ENCODE results near the gene CHCHD5.
A peak's percentile ranks its signal among the peaks of the same experiment; 100 is the strongest.

Gene CHCHD5

DNA sequence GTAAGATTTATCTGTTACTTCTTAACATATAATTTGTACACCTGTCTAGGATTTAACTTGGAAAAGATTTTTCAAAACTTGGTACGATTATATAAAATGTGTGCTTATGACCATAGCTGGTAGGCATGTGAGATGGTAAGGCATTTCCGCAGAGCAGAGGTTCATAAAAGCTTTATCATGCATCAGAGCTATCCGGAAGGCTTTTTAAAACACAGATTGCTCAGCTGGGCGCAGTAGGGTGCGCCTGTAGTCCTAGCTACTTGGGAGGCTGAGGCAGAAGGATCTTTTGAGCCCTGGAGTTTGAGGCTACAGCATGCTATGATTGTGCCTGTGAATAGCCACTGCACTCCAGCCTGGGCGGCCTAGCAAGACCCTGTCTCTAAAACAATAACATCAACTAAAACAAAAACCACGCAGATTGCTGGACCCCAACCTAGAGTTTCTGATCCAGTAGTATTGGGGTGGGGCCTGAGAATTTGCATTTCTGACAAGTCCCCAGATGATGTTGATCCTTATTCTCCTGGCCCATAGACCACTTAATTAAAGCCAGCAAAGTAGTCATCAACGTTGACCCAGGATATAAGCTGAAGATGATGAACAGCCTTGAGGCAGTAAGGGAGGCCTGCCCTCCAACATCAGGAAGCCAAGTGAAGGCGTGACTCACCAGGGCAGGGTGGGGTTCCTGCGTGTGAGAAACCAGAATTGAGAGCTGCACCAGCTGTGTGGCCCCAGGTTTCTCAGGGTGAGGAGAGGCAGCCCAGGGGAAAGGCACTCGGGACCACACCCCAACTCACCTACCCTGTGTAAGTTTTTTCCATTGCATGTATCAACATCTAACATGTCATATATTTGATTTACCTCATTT lies 39.7 kb downstream of the CHCHD5 start:
- H3K27ac Mint-ChIP-seq: peak overlapping the region; percentile 89
- H3K4me3 Mint-ChIP-seq: peak overlapping the region; percentile 49
- H3K4me1 Mint-ChIP-seq (ENCODE audit: low read depth): peaks cover 59% of the 10 kb centered on the region
- no peaks in the 10 kb centered on the region for H3K27me3 Mint-ChIP-seq (ENCODE audit: low read depth)
- H3K36me3 Mint-ChIP-seq (ENCODE audit: low read depth): no peaks in the 10 kb centered on the region
- no peaks in the 10 kb centered on the region for H3K9me3 Mint-ChIP-seq
- peak; percentile 74 for DNase-seq (ENCODE audit: low spot score)

DNA sequence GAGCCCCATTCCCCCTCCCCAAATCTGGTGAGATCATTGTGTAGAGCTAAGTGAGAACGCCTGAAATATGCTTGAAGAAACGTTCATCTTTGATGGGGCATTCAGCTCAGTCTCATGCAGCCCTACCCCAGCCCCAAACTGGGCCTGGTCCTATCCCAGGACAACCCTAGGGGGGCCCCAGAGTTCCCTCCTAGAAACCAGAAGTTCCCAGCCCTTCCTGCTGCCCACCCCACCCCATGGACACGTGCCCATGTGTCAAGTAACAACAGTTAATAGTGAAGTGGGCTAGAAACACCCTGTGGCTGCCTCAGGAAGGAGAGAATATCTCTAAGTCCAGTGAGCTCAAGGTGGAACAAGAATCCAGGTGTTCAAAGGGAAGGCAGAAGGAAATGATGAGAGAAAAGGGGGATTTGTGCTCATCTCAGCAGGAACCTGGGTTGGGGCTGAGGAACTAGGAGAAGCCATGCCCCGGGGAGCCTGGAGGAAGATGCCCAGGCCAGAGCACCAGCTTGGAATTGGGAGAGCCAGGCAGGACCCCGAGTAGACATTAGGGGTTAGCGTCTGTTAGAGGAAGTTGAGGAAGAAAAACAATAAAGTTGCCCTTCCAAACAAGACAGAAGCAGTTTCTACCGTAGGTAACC lies 41.2 kb downstream of the CHCHD5 start:
- Mint-ChIP-seq H3K4me1 (ENCODE audit: low read depth) (peaks cover 73% of the 10 kb centered on the region), H3K36me3 (ENCODE audit: low read depth) (no peaks in the 10 kb centered on the region), H3K27me3 (ENCODE audit: low read depth) (no peaks in the 10 kb centered on the region), H3K9me3 (no peaks in the 10 kb centered on the region), H3K4me3 (no peak overlapping the region), H3K27ac (peak overlapping the region; percentile 89)
- DNase-seq (ENCODE audit: low spot score): no peak

DNA sequence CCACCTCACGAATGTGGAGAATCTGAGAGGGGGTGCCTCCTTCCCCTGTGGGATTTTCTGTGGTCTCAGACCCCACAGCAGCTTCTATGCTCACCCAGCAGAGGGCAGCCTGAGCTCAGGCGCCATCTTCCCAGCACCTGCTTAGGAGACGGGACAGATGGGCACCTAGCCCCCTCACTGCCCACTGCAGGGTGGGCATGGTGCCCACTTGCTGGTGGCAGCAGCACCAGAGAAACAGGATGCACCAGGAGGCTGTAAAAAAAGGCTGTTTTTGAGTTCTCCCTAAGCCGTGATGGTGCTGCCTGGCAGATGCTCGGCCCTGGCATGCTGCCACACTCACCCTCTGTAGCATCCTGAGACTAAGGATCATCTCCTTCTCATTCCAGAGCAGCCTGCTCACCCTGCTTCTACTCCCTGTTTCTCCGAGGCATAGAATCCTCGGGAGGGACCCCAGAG lies 42.2 kb downstream of the CHCHD5 start:
- H3K27ac Mint-ChIP-seq: peak overlapping the region; percentile 89
- no peaks in the 10 kb centered on the region for H3K27me3 Mint-ChIP-seq (ENCODE audit: low read depth)
- H3K36me3 Mint-ChIP-seq (ENCODE audit: low read depth): no peaks in the 10 kb centered on the region
- H3K4me3 Mint-ChIP-seq: peak overlapping the region; percentile 70
- peak; percentile 49 for DNase-seq (ENCODE audit: low spot score)
- H3K4me1 Mint-ChIP-seq (ENCODE audit: low read depth): peaks cover 76% of the 10 kb centered on the region
- H3K9me3 Mint-ChIP-seq: no peaks in the 10 kb centered on the region

DNA sequence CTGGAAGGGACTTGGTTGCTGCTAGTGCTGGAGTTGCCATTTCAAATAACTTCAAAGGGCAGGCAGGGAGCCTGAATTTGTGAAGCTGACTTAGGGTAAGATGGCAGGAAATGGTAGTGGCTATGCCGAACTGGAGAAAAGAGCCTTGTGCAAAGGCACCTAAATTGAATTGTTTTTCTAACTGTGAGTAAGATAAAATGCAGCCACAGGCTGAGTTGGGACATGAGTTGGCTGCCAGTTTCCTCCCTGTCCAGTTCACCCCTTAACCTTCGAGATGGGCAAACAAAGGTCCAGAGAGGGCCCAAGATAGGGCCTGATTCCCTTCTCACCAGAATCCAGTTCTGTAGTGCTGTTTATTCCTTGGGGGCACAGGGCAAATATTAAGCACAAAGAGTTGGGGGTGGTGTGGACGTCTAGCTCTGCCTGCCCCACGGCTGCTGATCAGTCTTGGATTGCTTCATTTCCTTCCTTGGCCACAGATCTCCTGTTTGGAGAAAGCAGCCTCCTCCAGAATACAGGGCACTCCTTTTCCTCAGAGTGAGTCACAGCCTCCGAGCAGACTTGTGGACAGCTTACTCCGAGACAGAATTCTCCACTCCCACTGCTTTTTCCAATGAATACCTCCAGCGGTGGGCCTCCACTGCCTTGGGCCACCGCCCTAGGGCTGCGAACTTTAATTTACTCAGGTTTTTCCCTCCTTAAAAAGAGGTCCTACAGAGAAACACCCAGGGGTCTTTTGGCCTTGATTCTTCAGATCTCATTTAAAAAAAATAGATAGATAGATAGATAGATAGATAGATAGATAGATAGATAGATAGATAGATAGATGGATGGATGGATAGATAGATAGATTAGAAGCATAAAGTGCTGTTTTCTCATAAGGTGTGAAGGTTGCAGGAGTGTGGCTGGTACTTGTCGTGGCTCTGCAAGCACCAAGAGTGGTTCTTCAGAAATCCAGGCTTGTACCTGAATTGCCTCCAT lies 42.9 kb downstream of the CHCHD5 start:
- H3K9me3 Mint-ChIP-seq: no peaks in the 10 kb centered on the region
- peaks cover 74% of the 10 kb centered on the region for H3K4me1 Mint-ChIP-seq (ENCODE audit: low read depth)
- H3K27me3 Mint-ChIP-seq (ENCODE audit: low read depth): no peaks in the 10 kb centered on the region
- peak overlapping the region; percentile 70 for H3K4me3 Mint-ChIP-seq
- DNase-seq (ENCODE audit: low spot score): no peak
- peak overlapping the region; percentile 89 for H3K27ac Mint-ChIP-seq
- H3K36me3 Mint-ChIP-seq (ENCODE audit: low read depth): no peaks in the 10 kb centered on the region

DNA sequence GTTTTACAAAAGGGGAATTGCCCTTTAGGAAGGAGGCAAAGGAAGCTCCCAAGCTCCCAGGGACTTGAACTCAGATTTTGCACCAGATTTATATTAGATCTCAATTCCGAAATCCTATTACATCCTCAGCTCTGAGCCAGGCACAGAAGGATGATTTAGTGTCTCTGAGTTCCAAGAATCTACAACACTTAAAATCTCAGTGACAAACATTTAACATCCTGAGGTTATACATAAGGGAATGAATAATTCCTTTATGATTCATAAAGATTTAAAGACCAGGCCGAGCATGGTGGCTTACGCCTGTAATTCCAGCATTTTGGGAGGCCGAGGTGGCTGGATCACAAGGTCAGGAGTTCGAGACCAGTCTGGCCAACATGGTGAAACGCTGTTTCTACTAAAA lies 44.8 kb downstream of the CHCHD5 start:
- Mint-ChIP-seq H3K36me3 (ENCODE audit: low read depth) (no peaks in the 10 kb centered on the region), H3K4me3 (peak overlapping the region; percentile 59), H3K27me3 (ENCODE audit: low read depth) (no peaks in the 10 kb centered on the region), H3K9me3 (no peaks in the 10 kb centered on the region), H3K27ac (no peak overlapping the region), H3K4me1 (ENCODE audit: low read depth) (peaks cover 76% of the 10 kb centered on the region)
- DNase-seq (ENCODE audit: low spot score): no peak

DNA sequence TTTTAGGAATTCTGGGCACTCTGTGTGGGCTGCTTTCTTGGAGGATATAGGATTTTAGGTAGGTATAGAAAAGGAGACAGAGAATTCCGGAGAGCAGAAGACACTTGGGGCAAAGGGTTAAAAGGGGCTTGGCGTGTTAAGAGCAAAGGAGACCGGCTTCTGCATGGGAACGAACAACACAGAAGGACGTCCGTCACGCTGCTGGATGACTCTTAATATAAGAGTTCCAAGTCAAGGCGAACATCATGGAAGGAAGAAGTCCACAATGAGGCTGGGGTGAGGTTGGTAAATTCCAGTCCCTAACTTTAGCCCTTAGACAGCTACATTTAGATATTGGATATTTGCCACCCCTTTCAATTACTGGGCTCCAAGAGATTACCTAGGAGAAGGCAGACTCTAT lies 45.4 kb downstream of the CHCHD5 start:
- Mint-ChIP-seq H3K4me3 (peak overlapping the region; percentile 59), H3K4me1 (ENCODE audit: low read depth) (peaks cover 75% of the 10 kb centered on the region), H3K27me3 (ENCODE audit: low read depth) (no peaks in the 10 kb centered on the region), H3K9me3 (no peaks in the 10 kb centered on the region), H3K36me3 (ENCODE audit: low read depth) (no peaks in the 10 kb centered on the region), H3K27ac (peak overlapping the region; percentile 93)
- DNase-seq (ENCODE audit: low spot score): no peak

DNA sequence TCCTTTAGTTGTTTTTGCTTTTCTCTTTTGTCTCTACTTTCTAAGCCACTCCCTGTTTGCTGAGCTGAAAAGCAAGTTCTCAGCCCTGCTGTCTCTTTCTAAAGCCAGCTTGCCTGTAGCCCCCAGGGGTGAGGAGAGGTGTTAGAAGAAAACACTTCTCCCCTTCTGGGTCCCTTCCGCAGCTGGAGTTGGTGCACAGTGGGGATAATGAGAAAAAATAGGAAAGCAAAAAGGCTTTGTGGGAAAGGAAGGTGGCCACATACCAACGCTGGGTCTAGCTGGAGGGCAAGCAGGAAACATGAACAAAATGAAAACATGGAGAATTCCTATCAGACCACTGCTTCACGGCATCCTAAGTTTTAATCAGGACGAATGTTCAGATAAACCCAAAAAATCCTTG lies 45.9 kb downstream of the CHCHD5 start:
- DNase-seq (ENCODE audit: low spot score): no peak
- peaks cover 75% of the 10 kb centered on the region for H3K4me1 Mint-ChIP-seq (ENCODE audit: low read depth)
- H3K27me3 Mint-ChIP-seq (ENCODE audit: low read depth): no peaks in the 10 kb centered on the region
- H3K9me3 Mint-ChIP-seq: no peaks in the 10 kb centered on the region
- peak overlapping the region; percentile 84 for H3K4me3 Mint-ChIP-seq
- no peaks in the 10 kb centered on the region for H3K36me3 Mint-ChIP-seq (ENCODE audit: low read depth)
- H3K27ac Mint-ChIP-seq: peak overlapping the region; percentile 93

DNA sequence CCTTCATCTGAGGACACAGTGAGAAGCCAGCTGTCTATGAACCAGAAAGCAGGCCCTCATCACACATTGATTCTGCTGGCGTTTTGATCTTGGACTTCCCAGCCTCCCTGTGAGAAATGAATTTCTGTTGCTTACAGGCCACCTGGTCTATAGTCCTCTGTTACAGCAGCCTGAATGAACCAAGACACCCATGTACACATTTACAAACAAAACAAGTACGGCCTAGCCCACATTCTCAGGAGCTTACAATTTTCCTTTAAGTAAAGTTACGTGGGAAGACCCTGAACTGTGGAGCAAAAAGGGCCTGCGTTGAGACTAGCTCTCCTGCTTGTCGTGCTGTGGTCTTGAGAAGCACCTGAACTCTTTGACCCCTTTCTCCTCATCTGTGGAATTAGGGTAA lies 49.3 kb downstream of the CHCHD5 start:
- no peak overlapping the region for H3K4me3 Mint-ChIP-seq
- H3K9me3 Mint-ChIP-seq: no peaks in the 10 kb centered on the region

DNA sequence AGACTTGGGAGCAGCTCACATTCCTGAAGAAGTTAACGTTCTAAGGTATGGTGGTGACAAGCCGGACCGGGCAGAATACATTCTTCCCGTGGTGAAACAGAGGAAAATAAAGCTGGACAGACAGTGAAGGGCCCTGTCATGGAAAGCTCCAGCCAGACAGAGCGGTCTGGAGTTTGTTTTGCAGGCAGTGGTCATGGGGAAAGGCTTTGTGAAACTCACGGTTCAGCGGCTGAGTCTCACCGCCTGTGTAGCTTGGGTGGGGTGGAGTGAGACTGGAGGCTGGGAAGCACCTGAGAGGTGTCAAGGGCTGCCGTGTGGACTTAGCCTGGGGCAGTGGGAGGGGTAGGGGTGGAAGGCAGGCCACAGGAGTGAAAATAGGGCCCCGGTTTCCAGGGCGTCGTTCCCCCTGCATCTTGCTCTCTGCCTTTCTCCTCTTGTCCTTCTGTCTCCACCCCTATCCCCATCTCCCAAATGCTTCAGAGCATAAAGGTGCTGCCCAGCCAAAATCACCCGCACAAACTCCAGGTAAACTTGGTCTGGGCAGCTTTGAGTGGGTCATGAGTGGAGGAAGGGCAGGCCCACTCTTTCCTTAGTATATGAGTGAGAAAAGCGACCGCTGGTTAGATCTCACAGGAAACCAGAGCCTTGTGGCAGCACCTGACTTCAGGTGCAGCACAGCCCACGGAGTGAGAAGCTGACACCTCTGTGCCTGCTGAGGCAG lies 49.9 kb downstream of the CHCHD5 start:
- H3K36me3 Mint-ChIP-seq (ENCODE audit: low read depth): no peaks in the 10 kb centered on the region
- H3K4me1 Mint-ChIP-seq (ENCODE audit: low read depth): peaks cover 63% of the 10 kb centered on the region
- no peak overlapping the region for H3K4me3 Mint-ChIP-seq
- DNase-seq (ENCODE audit: low spot score): no peak
- H3K27ac Mint-ChIP-seq: no peak overlapping the region
- H3K27me3 Mint-ChIP-seq (ENCODE audit: low read depth): no peaks in the 10 kb centered on the region
- no peaks in the 10 kb centered on the region for H3K9me3 Mint-ChIP-seq

More for the DNA sequence above, 49.3 kb downstream of the CHCHD5 start:
- no peaks in the 10 kb centered on the region for H3K27me3 Mint-ChIP-seq (ENCODE audit: low read depth)
- H3K4me1 Mint-ChIP-seq (ENCODE audit: low read depth): peaks cover 69% of the 10 kb centered on the region
- no peaks in the 10 kb centered on the region for H3K36me3 Mint-ChIP-seq (ENCODE audit: low read depth)
- H3K27ac Mint-ChIP-seq: no peak overlapping the region
- DNase-seq (ENCODE audit: low spot score): no peak

DNA sequence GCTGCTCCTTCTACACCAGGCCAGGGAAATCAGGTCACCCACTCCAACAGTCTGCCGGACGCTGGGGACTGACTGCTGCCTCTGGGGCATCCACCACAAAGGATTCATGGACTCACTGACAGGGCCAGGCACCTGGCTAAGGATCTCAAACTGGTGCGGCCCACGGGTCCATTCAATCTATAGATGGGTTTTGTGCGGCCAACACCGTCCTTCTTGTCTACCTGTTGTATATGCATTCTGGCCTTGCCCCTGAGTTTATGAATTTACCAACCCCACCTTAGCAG lies 50.4 kb downstream of the CHCHD5 start:
- DNase-seq (ENCODE audit: low spot score): no peak
- peaks cover 59% of the 10 kb centered on the region for H3K4me1 Mint-ChIP-seq (ENCODE audit: low read depth)
- H3K36me3 Mint-ChIP-seq (ENCODE audit: low read depth): no peaks in the 10 kb centered on the region
- H3K27me3 Mint-ChIP-seq (ENCODE audit: low read depth): no peaks in the 10 kb centered on the region
- no peak overlapping the region for H3K4me3 Mint-ChIP-seq
- H3K27ac Mint-ChIP-seq: no peak overlapping the region
- H3K9me3 Mint-ChIP-seq: no peaks in the 10 kb centered on the region

DNA sequence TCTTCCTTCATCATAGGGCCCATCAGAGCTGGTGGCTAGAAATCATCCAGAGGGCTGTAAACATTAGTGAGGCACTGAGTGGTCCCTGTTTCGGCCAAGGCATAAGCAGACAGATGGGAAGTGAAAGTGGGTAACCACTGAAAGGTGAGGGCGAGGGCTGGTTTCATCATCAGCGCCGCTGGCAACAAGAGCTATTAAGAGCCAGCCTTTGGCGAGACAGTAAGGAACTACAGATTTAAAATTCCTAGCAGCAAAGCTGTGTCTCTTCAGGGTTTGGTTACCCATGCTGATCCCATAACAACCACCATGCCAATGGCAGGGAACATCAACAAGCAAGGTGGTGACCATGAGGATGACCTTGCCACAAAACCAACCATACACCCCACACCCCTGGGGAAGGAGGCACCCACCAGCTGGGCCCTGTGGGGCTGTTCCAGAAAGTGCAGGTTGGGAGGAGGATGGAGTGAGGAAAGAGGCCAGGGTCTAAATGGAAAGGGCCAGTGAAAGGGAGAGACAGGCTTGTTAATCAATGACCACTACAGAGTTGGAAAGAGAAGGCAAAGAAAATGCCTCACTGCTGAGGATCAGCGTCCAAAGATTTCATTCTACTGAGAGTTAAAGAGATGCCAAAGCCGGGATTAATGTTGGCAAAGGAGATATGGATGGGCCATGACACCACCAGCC lies 52.3 kb downstream of the CHCHD5 start:
- DNase-seq (ENCODE audit: low spot score): peak; percentile 31
- Mint-ChIP-seq H3K27ac (no peak overlapping the region), H3K27me3 (ENCODE audit: low read depth) (no peaks in the 10 kb centered on the region), H3K4me1 (ENCODE audit: low read depth) (peaks cover 60% of the 10 kb centered on the region), H3K4me3 (no peak overlapping the region), H3K36me3 (ENCODE audit: low read depth) (no peaks in the 10 kb centered on the region), H3K9me3 (no peaks in the 10 kb centered on the region)

DNA sequence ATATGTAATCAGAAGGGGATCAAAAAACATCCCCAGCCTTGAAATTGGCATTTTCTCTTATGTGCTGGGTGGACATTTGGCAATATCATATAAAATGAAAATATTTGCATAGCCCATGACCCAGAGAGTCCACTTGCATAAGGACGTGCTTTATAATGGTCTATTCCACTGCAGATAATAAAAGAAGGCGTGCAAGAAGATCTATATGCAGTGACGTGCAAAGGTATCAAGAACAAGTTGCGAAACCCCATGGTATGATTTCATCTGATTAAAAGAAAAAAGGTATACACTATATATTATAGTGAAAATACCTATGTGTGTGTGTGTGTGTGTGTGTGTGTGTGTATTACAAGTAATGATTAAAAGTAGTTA lies 52.9 kb downstream of the CHCHD5 start:
- Mint-ChIP-seq H3K36me3 (ENCODE audit: low read depth) (no peaks in the 10 kb centered on the region), H3K27me3 (ENCODE audit: low read depth) (no peaks in the 10 kb centered on the region), H3K4me1 (ENCODE audit: low read depth) (peaks cover 57% of the 10 kb centered on the region), H3K9me3 (no peaks in the 10 kb centered on the region), H3K4me3 (no peak overlapping the region), H3K27ac (no peak overlapping the region)
- no peak for DNase-seq (ENCODE audit: low spot score)

Data from T-helper 2 cell treated with Interferon-gamma antibody and Interleukin-4, amounts not matched to agents 5 μg/mL and 100 μg/mL, for 36 hours (primary cell).